ENCODE measurements around the gene KRT74. TPM values are rescaled to one million over a fixed set of nuclear protein-coding genes. Genes with fewer than 3 reads are reported as not detected.

The KRT74 gene
- total and polyA plus RNA-seq, 2 experiments from 2014 or later, result not detected

GRCh38 chr12:52605542-52605941 lies 31.9 kb upstream of the KRT74 start:
- H2AFZ ChIP-seq, result no peak overlapping the region
- WGBS, 2 experiments (ENCODE audit: low coverage in 1 of 2, low lambda C conversion rate in 2 of 2, missing lambda C conversion rate in 2 of 2), result 53 to 59% methylated on average over 1 of the region's 1 CpG
- DNase-seq, result no peak
- H3F3A ChIP-seq (ENCODE audit: insufficient read depth), result no peaks in the 10 kb centered on the region
- peaks cover 51% of the 10 kb centered on the region for H3K27me3 ChIP-seq (replicated peaks; ENCODE audit: insufficient read depth)
- H3K9me3 ChIP-seq (ENCODE audit: low read depth), result no peaks in the 10 kb centered on the region
- no peaks in the 10 kb centered on the region for H3K9me2 ChIP-seq (ENCODE audit: insufficient read depth)
- no peak overlapping the region for H3K27ac ChIP-seq
- no peaks in the 10 kb centered on the region for H3K36me3 ChIP-seq (ENCODE audit: low read depth)
- no peaks in the 10 kb centered on the region for H4K20me1 ChIP-seq (ENCODE audit: insufficient read depth)
- H3K4me2 ChIP-seq (ENCODE audit: unreplicated experiment), result no peak overlapping the region
- H3K4me1 ChIP-seq (ENCODE audit: insufficient read depth), result 0 out of 2 replicates have a peak, but pooled peaks cover 4% of the 10 kb centered on the region
- in situ Hi-C loops (cut with MboI), result no loop called here
- H3K4me3 ChIP-seq, result no peak overlapping the region
- no peaks in the 10 kb centered on the region for H3K79me2 ChIP-seq (ENCODE audit: insufficient read depth)
- no peak overlapping the region for H3K9ac ChIP-seq
- TF ChIP-seq EZH2phosphoT487 (IDR thresholded peaks at IDR 0.05; ENCODE audit: insufficient read depth, low read depth), result no peak
- no peak for TF ChIP-seq EZH2 (IDR thresholded peaks at IDR 0.05; ENCODE audit: insufficient read depth, poor library complexity, severe bottlenecking)

- in situ Hi-C loops (cut with MboI), result no loop called here
- Histone ChIP-seq H3K9me3 (ENCODE audit: low read depth) (no peaks in the 10 kb centered on the region), H3K4me2 (ENCODE audit: unreplicated experiment) (no peak overlapping the region), H3K4me3 (no peak overlapping the region), H3K9ac (no peak overlapping the region), H4K20me1 (ENCODE audit: insufficient read depth) (no peaks in the 10 kb centered on the region), H3K9me2 (ENCODE audit: insufficient read depth) (no peaks in the 10 kb centered on the region), H3K27ac (no peak overlapping the region), H3K4me1 (ENCODE audit: insufficient read depth) (0 out of 2 replicates have a peak, but pooled peaks cover 4% of the 10 kb centered on the region), H3K27me3 (replicated peaks; ENCODE audit: insufficient read depth) (peaks cover 52% of the 10 kb centered on the region), H3F3A (ENCODE audit: insufficient read depth) (no peaks in the 10 kb centered on the region), H3K79me2 (ENCODE audit: insufficient read depth) (no peaks in the 10 kb centered on the region), H3K36me3 (ENCODE audit: low read depth) (no peaks in the 10 kb centered on the region), H2AFZ (no peak overlapping the region)
- DNase-seq, result no peak
- TF ChIP-seq EZH2 (IDR thresholded peaks at IDR 0.05; ENCODE audit: insufficient read depth, poor library complexity, severe bottlenecking), result no peak
- TF ChIP-seq EZH2phosphoT487 (IDR thresholded peaks at IDR 0.05; ENCODE audit: insufficient read depth, low read depth), result no peak
Measured at GRCh38 chr12:52604859-52605258, 31.2 kb upstream of the KRT74 start.

- WGBS, 2 experiments (ENCODE audit: low coverage in 1 of 2, low lambda C conversion rate in 2 of 2, missing lambda C conversion rate in 2 of 2), result 80 to 82% methylated on average over 2 of the region's 2 CpGs
- Histone ChIP-seq H4K20me1 (ENCODE audit: insufficient read depth) (no peaks in the 10 kb centered on the region), H3K9me3 (ENCODE audit: low read depth) (no peaks in the 10 kb centered on the region), H3K4me1 (ENCODE audit: insufficient read depth) (0 out of 2 replicates have a peak, but pooled peaks cover 4% of the 10 kb centered on the region), H3K9me2 (ENCODE audit: insufficient read depth) (no peaks in the 10 kb centered on the region), H3F3A (ENCODE audit: insufficient read depth) (no peaks in the 10 kb centered on the region), H2AFZ (no peak overlapping the region), H3K4me2 (ENCODE audit: unreplicated experiment) (no peak overlapping the region), H3K27me3 (replicated peaks; ENCODE audit: insufficient read depth) (peaks cover 52% of the 10 kb centered on the region), H3K27ac (no peak overlapping the region), H3K36me3 (ENCODE audit: low read depth) (no peaks in the 10 kb centered on the region), H3K9ac (no peak overlapping the region), H3K4me3 (no peak overlapping the region), H3K79me2 (ENCODE audit: insufficient read depth) (no peaks in the 10 kb centered on the region)
- peak; percentile 52 for DNase-seq
- TF ChIP-seq EZH2 (IDR thresholded peaks at IDR 0.05; ENCODE audit: insufficient read depth, poor library complexity, severe bottlenecking) (no peak), EZH2phosphoT487 (IDR thresholded peaks at IDR 0.05; ENCODE audit: insufficient read depth, low read depth) (no peak)
- in situ Hi-C loops (cut with MboI), result no loop called here
Measured at GRCh38 chr12:52603314-52603713, 29.7 kb upstream of the KRT74 start.

- peaks cover 50% of the 10 kb centered on the region for H3K27me3 ChIP-seq (replicated peaks; ENCODE audit: insufficient read depth)
- H3K27ac ChIP-seq, result no peak overlapping the region
- H3F3A ChIP-seq (ENCODE audit: insufficient read depth), result no peaks in the 10 kb centered on the region
- 0 out of 2 replicates have a peak, but pooled peaks cover 4% of the 10 kb centered on the region for H3K4me1 ChIP-seq (ENCODE audit: insufficient read depth)
- TF ChIP-seq EZH2phosphoT487 (IDR thresholded peaks at IDR 0.05; ENCODE audit: insufficient read depth, low read depth) (no peak), EZH2 (IDR thresholded peaks at IDR 0.05; ENCODE audit: insufficient read depth, poor library complexity, severe bottlenecking) (no peak)
- no peak overlapping the region for H3K9ac ChIP-seq
- no peak overlapping the region for H2AFZ ChIP-seq
- no peak overlapping the region for H3K4me3 ChIP-seq
- H3K79me2 ChIP-seq (ENCODE audit: insufficient read depth), result no peaks in the 10 kb centered on the region
- no peak overlapping the region for H3K4me2 ChIP-seq (ENCODE audit: unreplicated experiment)
- in situ Hi-C loops (cut with MboI), result no loop called here
- no peak for DNase-seq
- 78% methylated on average over 5 of the region's 5 CpGs for WGBS, 2 experiments (ENCODE audit: low coverage in 1 of 2, low lambda C conversion rate in 2 of 2, missing lambda C conversion rate in 2 of 2)
- H3K9me2 ChIP-seq (ENCODE audit: insufficient read depth), result no peaks in the 10 kb centered on the region
- no peaks in the 10 kb centered on the region for H3K36me3 ChIP-seq (ENCODE audit: low read depth)
- no peaks in the 10 kb centered on the region for H4K20me1 ChIP-seq (ENCODE audit: insufficient read depth)
- H3K9me3 ChIP-seq (ENCODE audit: low read depth), result no peaks in the 10 kb centered on the region
Measured at GRCh38 chr12:52602552-52602951, 28.9 kb upstream of the KRT74 start.

GRCh38 chr12:52601671-52602070 lies 28.0 kb upstream of the KRT74 start:
- H3K36me3 ChIP-seq (ENCODE audit: low read depth), result no peaks in the 10 kb centered on the region
- no peaks in the 10 kb centered on the region for H3K79me2 ChIP-seq (ENCODE audit: insufficient read depth)
- peaks cover 49% of the 10 kb centered on the region for H3K27me3 ChIP-seq (replicated peaks; ENCODE audit: insufficient read depth)
- H3K9ac ChIP-seq, result no peak overlapping the region
- in situ Hi-C loops (cut with MboI), result no loop called here
- H3K9me3 ChIP-seq (ENCODE audit: low read depth), result no peaks in the 10 kb centered on the region
- TF ChIP-seq EZH2 (IDR thresholded peaks at IDR 0.05; ENCODE audit: insufficient read depth, poor library complexity, severe bottlenecking) (no peak), EZH2phosphoT487 (IDR thresholded peaks at IDR 0.05; ENCODE audit: insufficient read depth, low read depth) (no peak)
- no peaks in the 10 kb centered on the region for H4K20me1 ChIP-seq (ENCODE audit: insufficient read depth)
- no peaks in the 10 kb centered on the region for H3F3A ChIP-seq (ENCODE audit: insufficient read depth)
- H3K27ac ChIP-seq, result no peak overlapping the region
- H2AFZ ChIP-seq, result no peak overlapping the region
- DNase-seq, result no peak
- 0 out of 2 replicates have a peak, but pooled peaks cover 4% of the 10 kb centered on the region for H3K4me1 ChIP-seq (ENCODE audit: insufficient read depth)
- WGBS, 2 experiments (ENCODE audit: low coverage in 1 of 2, low lambda C conversion rate in 2 of 2, missing lambda C conversion rate in 2 of 2), result 65 to 66% methylated on average over 4 of the region's 4 CpGs
- H3K4me3 ChIP-seq, result no peak overlapping the region
- H3K4me2 ChIP-seq (ENCODE audit: unreplicated experiment), result no peak overlapping the region
- H3K9me2 ChIP-seq (ENCODE audit: insufficient read depth), result no peaks in the 10 kb centered on the region
